ENCODE results near the gene NDE1. TPM values are rescaled to one million over a fixed set of nuclear protein-coding genes. Genes with fewer than 3 reads are reported as not detected.

The NDE1 gene
- total and polyA plus RNA-seq, 9 of the 15 experiments (the other 6 are each of a cell fraction or from before 2014, with no cell fraction given) = 3.1 to 59.9 (median 30.0) TPM

GRCh38 chr16:15682105-15682570 is 32.1 kb downstream of the NDE1 start (continued):
- TF ChIP-seq AFF1 (IDR thresholded peaks at IDR 0.05; ENCODE audit: low read depth in 1 of 2, partially characterized antibody in 2 of 2) (peak in 1 of 2 experiments; percentile 38), ATF7 (IDR thresholded peaks at IDR 0.05) (peak; percentile 54; the same call in 1 of the 2 replicates), TOE1 (IDR thresholded peaks at IDR 0.05; ENCODE audit: borderline replicate concordance) (peak; percentile 65; the same call in 1 of the 2 replicates), TOE1 (CRISPR knock-in tag; IDR thresholded peaks at IDR 0.05; ENCODE audit: borderline replicate concordance, low read depth) (no peak), MTF1 (CRISPR knock-in tag; IDR thresholded peaks at IDR 0.05; ENCODE audit: borderline replicate concordance) (no peak), FOXJ2 (tag; IDR thresholded peaks at IDR 0.05) (0 out of 2 replicates have a peak, but pooled peaks have one; percentile 43), ZNF76 (CRISPR knock-in tag; IDR thresholded peaks at IDR 0.05; ENCODE audit: borderline replicate concordance) (no peak), REST (IDR thresholded peaks at IDR 0.05; ENCODE audit: borderline replicate concordance) (peak; percentile 39), REST (CRISPR knock-in tag; IDR thresholded peaks at IDR 0.05; ENCODE audit: low read depth) (no peak), MITF (IDR thresholded peaks at IDR 0.05) (peak; percentile 94), HDAC1 (IDR thresholded peaks at IDR 0.05) (no peak)
